Activated CD4-positive, alpha-beta T cell treated with anti-CD3 and anti-CD28 coated beads for 1 hour (primary cell): Measurements from ENCODE around the gene RNFT2.
"Not testable (repeated sequence)": the region's sequence is repeated elsewhere in the genome, so short reads cannot be mapped to it uniquely, and the experiment has no call there.

Experiments
- DNase-seq: peaks from one replicate; pipeline ENCODE4 v3.0.0-alpha.2; 2020

The RNFT2 gene

GRCh38 chr12:116798719-116799118 lies 60.6 kb downstream of the RNFT2 start:
- no peak for DNase-seq

DNA sequence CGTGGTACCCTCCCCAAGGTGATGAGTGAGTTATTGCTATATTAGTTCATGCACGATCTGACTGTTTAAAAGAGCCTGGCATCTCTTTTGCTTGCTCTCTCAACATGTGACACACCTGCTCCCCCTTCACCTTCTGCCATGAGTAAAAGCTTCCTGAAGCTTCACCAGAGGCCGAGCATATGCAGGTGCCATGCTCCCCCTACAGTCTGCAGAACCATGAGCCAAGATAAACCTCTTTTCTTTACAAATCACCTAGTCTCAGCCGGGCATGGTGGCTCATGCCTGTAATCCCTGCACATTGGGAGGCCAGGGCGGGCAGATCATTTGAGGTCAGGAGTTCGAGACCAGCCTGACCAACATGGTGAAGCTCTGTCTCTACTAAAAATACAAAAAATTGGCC lies 61.8 kb downstream of the RNFT2 start:
- no peak for DNase-seq

- no peak for DNase-seq
Measured at GRCh38 chr12:116800918-116801317, 62.8 kb downstream of the RNFT2 start.

DNA sequence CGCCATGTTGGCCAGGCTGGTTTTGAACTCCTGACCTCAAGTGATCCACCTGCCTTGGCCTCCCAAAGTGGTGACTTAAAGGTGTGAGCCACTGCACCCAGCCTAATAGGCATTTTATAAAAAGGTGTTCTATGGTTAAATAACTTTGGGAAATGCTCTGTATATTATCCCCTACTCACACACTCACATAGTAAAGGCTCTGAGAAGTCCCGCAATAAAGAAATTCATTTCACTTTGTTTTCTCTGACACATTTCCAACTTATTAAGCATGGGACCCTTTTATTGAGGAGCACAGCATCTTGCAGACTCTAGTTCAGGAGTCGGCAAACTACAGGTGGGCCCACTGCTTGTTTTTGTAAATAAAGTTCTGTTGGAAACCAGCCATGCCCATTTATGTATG lies 63.9 kb downstream of the RNFT2 start:
- DNase-seq: no peak

- DNase-seq: no peak
Measured at GRCh38 chr12:116803013-116803736, 65.1 kb downstream of the RNFT2 start.

GRCh38 chr12:116804051-116804450 lies 65.9 kb downstream of the RNFT2 start:
- no peak for DNase-seq

DNA sequence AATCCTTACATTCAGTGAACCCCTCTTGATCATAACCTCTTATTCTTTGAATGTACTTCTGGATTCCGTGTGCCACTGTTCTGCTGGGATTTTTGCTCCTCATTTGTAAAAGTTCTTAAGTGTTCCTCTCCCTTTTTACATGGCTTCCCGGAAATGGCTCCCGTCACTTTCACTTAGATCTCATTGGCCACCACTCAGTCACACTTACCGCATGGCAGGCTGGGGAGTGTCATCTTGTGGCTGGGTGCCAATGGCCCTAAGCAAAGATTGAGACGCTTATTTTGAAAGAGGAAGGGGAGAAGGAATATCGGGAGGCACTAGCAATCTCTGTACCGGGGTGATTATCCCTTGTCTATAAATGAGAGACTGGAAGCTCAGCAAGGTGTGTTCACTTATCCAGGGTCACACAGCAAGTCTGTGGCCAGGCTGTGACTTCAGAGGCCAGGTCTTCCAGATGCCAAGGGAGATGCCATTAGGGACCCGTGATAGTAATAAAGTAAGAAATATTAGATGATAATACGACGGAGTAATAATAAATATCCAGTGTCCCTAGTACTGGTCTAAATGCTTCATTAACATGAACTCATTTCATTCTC lies 68.8 kb downstream of the RNFT2 start:
- DNase-seq: no peak

- no peak for DNase-seq
Measured at GRCh38 chr12:116807546-116807945, 69.4 kb downstream of the RNFT2 start.

- DNase-seq: no peak
Measured at GRCh38 chr12:116808113-116809105, 70.3 kb downstream of the RNFT2 start.

GRCh38 chr12:116812238-116812637 lies 74.1 kb downstream of the RNFT2 start:
- no peak for DNase-seq

DNA sequence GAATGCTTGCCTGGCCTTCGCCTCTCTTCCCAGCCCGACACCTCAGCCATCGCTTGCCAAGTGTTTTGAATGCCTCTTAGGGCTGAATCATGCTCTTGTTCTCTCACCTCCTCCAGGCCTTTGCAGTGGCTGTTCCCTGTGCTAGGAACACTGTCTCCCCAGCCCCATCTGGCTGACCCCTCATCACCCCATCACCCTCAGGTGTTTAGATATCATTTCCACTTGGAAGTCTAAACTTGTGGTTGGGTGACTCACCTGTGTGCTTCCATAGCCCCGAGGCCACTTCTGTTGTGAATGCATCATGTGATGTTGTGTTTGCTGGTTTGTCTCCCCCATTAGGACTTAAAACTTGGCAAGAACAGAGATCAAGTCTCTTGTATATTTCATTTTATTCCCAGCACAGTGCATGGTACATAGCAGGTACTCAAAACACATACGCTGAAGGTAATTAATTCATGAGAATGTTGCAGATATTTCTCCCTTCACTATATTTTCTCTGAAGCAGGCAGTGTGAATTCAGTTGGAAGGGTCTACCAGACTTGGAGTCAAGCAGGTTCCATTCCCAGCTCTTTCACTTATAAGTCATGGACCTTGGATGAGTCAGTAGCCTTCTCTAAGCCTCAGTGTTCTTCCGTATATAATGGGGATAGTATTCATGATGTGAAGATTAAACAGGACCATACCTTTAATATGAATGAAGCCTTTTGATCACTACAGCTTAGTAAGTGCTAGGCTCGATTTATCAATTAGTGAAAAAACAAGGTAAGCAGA lies 75.3 kb downstream of the RNFT2 start:
- no peak for DNase-seq

- not testable (repeated sequence) for DNase-seq
Measured at GRCh38 chr12:116814766-116815165, 76.7 kb downstream of the RNFT2 start.

DNA sequence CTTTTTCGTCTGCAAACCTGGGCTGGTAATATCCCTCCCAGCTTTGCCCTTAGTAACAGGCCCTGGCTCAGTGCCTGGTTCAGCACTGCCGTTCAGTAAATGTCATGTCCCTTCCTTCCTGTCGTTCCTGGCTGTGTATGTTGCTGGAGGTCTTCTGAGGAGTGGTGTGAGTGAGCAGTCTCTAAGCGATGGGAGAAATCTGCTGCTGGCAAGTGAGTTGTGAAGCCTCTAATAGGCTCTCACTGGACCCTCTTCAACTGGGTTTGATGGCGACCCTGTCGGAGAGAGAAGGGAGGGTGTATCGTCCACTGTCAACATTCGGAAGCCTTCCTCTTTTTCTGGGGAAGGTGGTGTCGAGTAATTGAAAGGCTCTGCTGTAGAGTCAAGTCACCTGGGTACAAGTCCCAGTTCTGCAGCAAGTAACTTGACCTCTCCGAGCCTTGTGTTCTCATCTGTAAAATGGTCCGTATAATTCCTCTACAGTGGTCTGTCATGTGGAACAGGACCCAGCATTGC lies 80.3 kb downstream of the RNFT2 start:
- DNase-seq: no peak

- DNase-seq: peak; percentile 85
Measured at GRCh38 chr12:116818948-116819832, 81.1 kb downstream of the RNFT2 start.

DNA sequence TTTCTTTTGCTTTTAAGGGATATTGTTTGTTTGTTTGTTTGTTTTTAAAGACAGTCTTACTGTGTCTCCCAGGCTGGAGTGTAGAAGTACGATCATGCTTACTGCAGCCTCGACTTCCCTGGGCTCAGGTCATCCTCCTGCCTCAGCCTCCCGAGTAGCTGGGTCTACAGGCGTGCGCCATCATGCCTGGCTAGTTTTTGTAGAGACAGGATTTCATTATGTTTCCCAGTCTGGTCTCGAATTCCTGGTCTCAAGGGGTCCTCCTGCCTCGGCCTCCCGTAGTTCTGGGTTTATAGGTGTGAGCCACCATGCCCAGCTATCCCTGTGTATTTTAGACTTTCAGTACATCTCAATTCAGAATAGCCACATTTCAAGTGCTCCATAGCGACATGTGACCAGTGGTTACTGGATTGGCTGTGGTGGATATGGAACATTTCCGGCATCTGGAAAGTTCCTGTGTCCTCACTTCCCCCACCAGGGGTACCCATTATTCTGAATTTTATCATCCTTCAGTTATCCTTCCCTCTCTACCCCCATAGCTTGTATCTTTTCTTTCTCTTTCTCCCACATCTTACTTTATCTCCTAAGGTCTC lies 82.0 kb downstream of the RNFT2 start:
- DNase-seq: no peak

DNA sequence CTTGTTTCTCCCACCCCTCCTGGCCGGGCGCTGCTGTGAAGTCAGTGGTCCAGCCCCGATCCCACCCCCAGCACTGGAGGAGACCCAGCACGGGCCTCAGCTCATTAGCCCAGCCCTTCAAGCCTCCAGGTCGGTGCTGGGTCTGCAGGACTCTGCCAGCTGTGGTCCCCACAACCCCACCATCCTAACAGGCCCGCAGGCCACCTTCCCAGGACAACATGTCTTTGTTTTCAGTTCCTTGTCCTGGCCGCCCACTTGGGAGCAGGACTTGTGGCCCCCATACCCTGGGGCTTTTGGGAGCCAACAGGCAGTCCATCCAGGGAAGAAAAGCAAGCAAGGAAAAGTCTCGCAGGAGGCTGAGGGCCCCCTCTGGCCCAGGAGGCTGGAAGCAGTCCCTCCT lies 83.2 kb downstream of the RNFT2 start:
- DNase-seq: no peak

GRCh38 chr12:116827432-116827831 lies 89.3 kb downstream of the RNFT2 start:
- DNase-seq: no peak

DNA sequence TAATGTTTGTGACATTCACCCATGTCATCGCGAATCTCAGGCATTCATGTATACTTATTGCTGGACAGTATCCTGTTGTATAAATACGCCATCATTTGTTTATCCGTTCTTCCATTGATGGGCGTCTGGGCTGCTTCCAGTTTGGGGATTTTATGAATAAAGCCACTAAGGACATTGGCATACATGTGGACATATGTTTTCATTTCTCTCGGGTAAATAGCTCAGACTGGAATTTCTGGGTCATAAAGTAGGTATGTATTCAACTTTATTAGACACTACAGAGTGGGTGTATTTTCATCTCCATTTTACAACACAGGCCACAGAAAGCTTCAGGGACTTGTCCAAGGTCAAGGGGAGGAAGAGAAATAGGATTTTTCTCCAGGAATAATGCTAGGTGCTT lies 94.2 kb downstream of the RNFT2 start:
- no peak for DNase-seq

GRCh38 chr12:116833474-116833873 lies 95.4 kb downstream of the RNFT2 start:
- no peak for DNase-seq

GRCh38 chr12:116835484-116835883 lies 97.4 kb downstream of the RNFT2 start:
- DNase-seq: no peak

DNA sequence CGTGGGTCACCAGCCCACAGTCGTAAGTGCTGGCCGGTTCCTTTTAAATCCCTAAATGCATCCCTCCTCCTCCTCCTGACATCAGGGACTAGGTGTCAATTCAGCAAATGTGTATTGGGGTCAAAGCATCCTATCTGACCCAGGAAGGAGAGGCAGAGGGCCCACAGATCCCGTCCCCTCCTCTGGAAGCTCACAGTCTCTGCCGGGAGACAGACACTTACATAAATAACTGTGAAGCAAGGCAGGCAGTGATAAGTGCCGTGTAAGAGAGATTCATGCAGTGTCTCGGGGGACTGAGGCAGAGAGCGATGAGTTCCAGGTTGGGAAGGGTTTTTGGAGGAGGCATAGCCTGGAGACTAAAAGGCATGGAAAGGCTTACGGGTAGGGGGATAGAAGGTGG lies 99.0 kb downstream of the RNFT2 start:
- DNase-seq: no peak
